Central memory CD8-positive, alpha-beta T cell (primary cell): ENCODE data around the gene ARRB1.
A peak's percentile ranks its signal among the peaks of the same experiment; 100 is the strongest.

Source experiments
- ATAC-seq: fragments of 150-1000 bp; cut with Tn5 transposase; replicated peaks from 2 replicates; pipeline ENCODE4 v1.10.0; 2022; ENCODE audit warnings: mild to moderate bottlenecking, moderate FRiP score, moderate number of reproducible peaks; ENCODE audit not compliant: poor library complexity, severe bottlenecking; ENCODE audit errors: extremely low read depth
- DNase-seq, 2 donors: peaks; one replicate each; pipeline ENCODE4 v3.0.0; 2021; ENCODE audit warnings: low spot score in 2 of 2
- H3K27ac Mint-ChIP-seq: one replicate; pipeline ENCODE4 v1.8.0; 2022; ENCODE audit warnings: low read depth, mild to moderate bottlenecking, moderate library complexity, mixed read lengths
- H3K27me3 Mint-ChIP-seq: one replicate; pipeline ENCODE4 v1.8.0; 2022; ENCODE audit warnings: mixed read lengths
- H3K36me3 Mint-ChIP-seq: one replicate; pipeline ENCODE4 v1.8.0; 2022; ENCODE audit warnings: mild to moderate bottlenecking, moderate library complexity, mixed read lengths; ENCODE audit not compliant: insufficient read depth
- H3K4me1 Mint-ChIP-seq: one replicate; pipeline ENCODE4 v1.8.0; 2022; ENCODE audit warnings: mixed read lengths
- H3K4me3 Mint-ChIP-seq: one replicate; pipeline ENCODE4 v1.8.0; 2022; ENCODE audit warnings: mild to moderate bottlenecking, moderate library complexity, mixed read lengths
- H3K9me3 Mint-ChIP-seq: one replicate; pipeline ENCODE4 v1.8.0; 2022; ENCODE audit warnings: mixed read lengths

ARRB1 gene

DNA sequence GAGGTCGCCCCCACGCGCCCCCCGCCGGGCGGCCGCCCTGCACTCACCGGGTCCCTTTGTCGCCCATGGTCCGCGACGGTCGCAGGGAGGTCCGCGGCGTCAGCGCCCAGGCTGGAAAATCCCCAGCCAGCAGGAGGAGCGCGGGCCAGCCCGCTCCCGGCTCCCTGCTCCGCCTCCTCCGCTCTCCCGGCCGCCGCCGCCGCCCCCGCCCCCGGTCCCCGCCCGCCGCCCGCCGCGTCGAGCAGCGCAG, at the start of gene ARRB1:
ARRB1 (minus strand) TSS at position 121 of the 250 bp plus-strand sequence; CDS start at position 67, 54 bp downstream.
- H3K9me3 Mint-ChIP-seq: no peaks in the 10 kb centered on the region
- H3K27ac Mint-ChIP-seq: peak within 1 kb of the TSS; percentile 85
- peaks cover 14% of the 10 kb centered on the region for H3K36me3 Mint-ChIP-seq
- DNase-seq: no peak
- ATAC-seq: no peak
- H3K4me1 Mint-ChIP-seq: peaks cover 50% of the 10 kb centered on the region
- peak within 1 kb of the TSS; percentile 86 for H3K4me3 Mint-ChIP-seq
- peaks cover 4% of the 10 kb centered on the region for H3K27me3 Mint-ChIP-seq

DNA sequence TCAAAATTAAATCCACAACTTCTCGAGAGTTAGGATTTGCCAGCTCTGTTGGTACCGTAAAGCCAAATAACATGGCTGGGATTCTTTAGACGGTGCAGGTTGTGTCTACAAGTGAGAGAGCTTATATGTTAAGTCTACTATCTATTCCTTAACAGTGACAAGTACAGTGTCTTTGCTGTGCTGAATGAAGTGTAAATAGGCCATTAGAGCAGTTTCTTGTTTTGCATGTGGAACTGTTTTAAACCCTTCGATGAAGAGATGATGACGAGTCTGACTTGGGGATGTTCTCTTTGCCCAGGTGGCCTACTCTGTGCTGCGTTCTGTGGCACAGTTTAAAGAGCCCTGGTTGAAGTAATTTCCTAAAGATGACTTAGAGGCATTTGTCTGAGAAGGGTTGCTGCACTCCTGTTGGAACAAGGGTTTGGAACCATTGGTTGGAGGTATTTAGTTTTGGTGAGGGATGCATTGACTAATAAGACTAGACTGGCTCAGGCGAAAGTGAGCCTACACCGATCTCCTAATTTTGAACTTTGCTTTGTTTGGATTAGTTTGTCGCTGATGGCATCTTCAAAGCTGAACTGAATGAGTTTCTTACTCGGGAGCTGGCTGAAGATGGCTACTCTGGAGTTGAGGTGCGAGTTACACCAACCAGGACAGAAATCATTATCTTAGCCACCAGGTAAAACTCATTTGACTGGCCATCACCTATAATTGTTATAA, 48.8 kb upstream of the ARRB1 start:
- Mint-ChIP-seq H3K4me3 (peak overlapping the region; percentile 97), H3K27ac (peak overlapping the region; percentile 97), H3K4me1 (peaks cover 61% of the 10 kb centered on the region), H3K9me3 (no peaks in the 10 kb centered on the region), H3K27me3 (no peaks in the 10 kb centered on the region), H3K36me3 (peaks cover 55% of the 10 kb centered on the region)
- ATAC-seq: peak; percentile 39
- DNase-seq: no peak

DNA sequence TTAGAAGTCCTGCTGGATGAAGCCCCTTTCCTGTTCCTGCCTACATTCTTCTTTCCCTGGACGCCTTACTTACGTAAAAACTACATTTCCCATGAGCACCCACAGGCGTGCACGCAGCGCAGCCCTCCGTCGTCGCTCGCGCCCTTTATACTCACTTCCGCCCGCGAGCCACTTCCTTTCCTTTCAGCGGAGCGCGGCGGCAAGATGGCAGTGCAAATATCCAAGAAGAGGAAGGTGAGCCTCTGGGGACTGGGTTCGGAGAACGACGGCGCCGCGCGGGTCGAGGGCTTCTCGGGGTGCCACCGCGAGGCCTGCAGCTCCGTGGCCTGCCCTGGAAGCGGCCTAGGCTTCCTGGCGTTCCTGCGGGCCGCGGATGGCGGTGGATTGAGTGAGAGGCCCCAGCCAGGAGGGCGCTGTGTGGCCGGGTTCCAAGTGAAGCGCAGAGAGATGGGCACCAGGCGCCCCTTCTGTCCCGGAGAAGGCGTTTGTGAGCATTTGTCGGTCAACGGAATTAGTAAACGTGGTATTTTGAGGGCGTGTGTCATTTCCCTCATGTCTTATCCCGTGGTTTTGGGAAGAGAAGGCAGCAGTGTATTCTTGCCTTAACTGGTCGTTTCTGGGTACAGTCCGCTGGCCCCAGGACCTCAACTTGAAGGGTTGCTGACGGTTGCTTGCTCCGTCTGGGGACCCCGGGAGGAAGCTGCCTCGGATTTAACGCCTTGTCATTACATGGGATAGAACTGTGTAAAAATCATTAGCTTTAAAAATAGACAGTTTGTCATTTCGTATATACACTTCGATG, 48.1 kb upstream of the ARRB1 start, which contains the start of gene RPS3:
RPS3 (plus strand) TSS at position 175 of the 802 bp plus-strand sequence; CDS start at position 205, 30 bp downstream.
- Mint-ChIP-seq H3K4me1 (peaks cover 54% of the 10 kb centered on the region), H3K4me3 (peak within 1 kb of the TSS; percentile 97), H3K9me3 (no peaks in the 10 kb centered on the region), H3K36me3 (peaks cover 48% of the 10 kb centered on the region), H3K27me3 (no peaks in the 10 kb centered on the region), H3K27ac (peak within 1 kb of the TSS; percentile 97)
- DNase-seq (peak; percentile 81 to 82), ATAC-seq (peak; percentile 85)

DNA sequence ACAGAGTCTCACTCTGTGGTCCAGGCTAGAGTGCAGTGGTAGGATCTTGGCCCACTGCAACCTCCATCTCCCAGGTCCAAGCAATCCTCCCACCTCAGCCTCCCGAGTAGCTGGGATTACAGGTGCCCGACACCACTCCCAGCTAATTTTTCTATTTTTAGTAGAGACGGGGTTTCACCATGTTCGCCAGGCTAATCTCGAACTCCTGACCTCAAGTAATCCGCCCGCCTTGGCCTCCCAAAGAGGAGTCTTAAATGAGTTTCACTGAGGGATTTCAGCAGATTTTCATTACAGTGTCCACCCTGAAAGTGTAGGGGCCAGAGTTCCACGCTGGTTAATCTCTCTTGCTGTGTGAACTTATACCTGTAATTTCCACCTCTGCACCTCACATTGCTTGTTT, 47.4 kb upstream of the ARRB1 start:
- Mint-ChIP-seq H3K4me1 (peaks cover 47% of the 10 kb centered on the region), H3K9me3 (no peaks in the 10 kb centered on the region), H3K4me3 (peak overlapping the region; percentile 97), H3K27me3 (no peaks in the 10 kb centered on the region), H3K36me3 (peaks cover 41% of the 10 kb centered on the region), H3K27ac (peak overlapping the region; percentile 97)
- no peak for DNase-seq
- ATAC-seq: no peak

DNA sequence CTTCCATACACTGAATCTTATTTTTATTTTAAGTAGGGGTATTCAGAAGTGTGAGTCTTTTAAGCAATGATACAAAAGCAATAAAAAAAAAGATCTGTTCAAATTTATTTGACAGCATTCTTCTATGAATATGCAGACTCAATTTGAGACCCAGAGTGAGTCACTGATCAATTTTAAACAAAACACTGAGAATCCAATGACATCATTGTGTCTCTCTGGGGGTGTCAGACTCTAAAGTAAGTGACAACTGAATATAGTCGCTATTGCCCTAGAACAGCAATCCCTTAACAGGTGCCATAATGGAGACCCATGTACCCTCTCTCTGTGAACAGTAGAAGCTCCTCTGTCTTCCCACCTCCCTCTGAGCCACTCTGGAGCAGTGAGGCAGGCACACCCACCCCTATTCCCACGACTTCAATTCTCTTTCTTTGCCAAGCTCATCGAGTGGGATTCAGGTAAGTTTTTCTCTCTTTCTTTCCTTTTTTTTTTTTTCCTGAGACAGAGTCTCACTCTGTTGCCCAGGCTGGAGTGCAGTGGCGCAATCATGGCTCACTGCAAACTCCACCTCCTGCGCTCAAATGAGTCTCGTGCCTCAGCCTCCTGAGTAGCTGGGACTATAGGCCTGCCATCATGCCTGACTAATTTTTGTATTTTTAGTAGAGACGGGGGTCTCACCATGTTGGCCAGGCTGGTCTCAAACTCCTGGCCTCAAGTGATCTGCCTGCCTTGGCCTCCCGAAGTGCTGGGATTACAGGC, 42.8 kb upstream of the ARRB1 start:
- peaks cover 10% of the 10 kb centered on the region for H3K27me3 Mint-ChIP-seq
- peaks cover 3% of the 10 kb centered on the region for H3K4me1 Mint-ChIP-seq
- peaks cover 2% of the 10 kb centered on the region for H3K36me3 Mint-ChIP-seq
- no peaks in the 10 kb centered on the region for H3K9me3 Mint-ChIP-seq
- no peak overlapping the region for H3K27ac Mint-ChIP-seq
- ATAC-seq (no peak), DNase-seq (no peak)
- no peak overlapping the region for H3K4me3 Mint-ChIP-seq

DNA sequence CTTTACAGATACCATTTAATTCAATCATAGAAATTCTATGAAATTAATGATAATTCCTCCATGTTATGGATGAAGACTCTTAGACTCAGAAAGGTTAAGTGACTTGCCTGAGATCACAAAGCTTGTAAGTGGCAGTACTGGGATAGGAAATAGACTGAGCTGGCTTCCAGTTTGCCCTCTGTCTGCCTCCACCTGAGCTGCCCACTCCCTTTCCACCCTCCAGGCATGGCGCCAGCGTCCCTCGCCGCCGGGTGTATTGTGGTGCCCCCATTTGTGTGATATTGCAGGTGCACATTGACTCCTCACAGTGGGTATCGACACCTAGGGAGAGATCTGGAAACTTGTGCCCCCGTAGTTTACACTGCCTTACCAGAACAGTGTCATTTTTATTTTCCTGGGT, 38.5 kb upstream of the ARRB1 start:
- ATAC-seq (no peak), DNase-seq (no peak)
- H3K36me3 Mint-ChIP-seq: no peaks in the 10 kb centered on the region
- no peaks in the 10 kb centered on the region for H3K4me1 Mint-ChIP-seq
- no peak overlapping the region for H3K4me3 Mint-ChIP-seq
- no peak overlapping the region for H3K27ac Mint-ChIP-seq
- H3K9me3 Mint-ChIP-seq: no peaks in the 10 kb centered on the region
- peaks cover 10% of the 10 kb centered on the region for H3K27me3 Mint-ChIP-seq

DNA sequence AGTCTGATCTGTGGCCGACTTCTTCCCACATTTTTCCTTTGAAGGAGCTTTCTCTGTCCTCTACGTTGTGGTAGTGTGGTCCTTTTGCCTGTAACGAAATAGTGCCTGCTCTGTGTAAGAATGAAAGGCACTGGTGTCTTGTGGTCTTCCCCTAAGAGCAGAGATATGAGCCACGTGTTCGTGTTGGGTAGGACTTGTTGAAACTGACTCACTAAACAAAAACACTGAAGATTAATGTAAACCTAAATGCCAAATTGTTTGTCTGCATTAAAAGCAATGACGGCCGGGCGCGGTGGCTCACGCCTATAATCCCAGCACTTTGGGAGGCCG, 37.8 kb upstream of the ARRB1 start:
- ATAC-seq (no peak), DNase-seq (no peak)
- Mint-ChIP-seq H3K4me3 (no peak overlapping the region), H3K27me3 (peaks cover 10% of the 10 kb centered on the region), H3K9me3 (no peaks in the 10 kb centered on the region), H3K36me3 (no peaks in the 10 kb centered on the region), H3K27ac (no peak overlapping the region), H3K4me1 (peaks cover 5% of the 10 kb centered on the region)

DNA sequence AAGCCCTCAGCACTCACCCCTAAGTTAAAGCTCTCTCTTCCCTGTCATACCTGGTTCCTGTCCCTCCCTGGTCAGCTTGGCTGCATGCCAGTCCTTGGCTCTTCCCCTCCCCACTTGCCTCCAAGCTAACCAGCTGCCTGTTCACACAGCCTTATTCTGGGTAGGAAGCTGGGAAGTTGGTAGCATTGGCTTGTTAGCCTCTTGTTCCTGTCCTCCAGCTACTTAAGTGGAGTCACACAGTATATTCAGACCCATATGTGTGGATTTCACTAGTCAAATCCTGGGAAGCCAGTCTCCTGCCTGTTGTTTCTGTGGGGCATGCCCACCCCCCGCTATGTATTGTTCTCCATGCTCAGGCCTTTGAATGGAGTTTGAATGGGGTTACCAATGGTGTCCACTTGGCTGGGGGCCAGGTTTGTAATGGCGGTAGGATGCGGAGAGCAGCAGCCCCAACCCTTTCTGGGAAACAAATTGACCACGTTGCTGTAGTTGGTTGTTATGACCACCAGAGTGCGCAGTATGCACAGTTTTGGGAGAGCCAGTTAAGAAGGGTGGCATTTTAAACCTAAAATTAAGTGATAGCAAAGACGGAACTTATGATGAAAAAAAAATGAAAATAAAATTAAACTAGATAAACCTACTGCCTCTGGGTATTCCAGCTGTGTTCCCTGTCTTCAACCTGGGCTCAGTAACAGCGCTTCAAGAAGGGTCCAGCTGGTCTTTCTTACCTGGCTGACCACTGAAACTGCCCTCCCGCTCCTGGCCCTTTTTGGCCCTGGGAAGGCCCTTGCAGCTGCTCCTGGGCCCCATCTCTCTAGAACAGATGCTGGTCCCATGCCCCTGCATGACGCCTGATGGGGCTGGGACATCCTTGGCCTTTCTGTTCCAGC, 37.2 kb upstream of the ARRB1 start:
- peak; percentile 47 to 62 for DNase-seq
- H3K36me3 Mint-ChIP-seq: no peaks in the 10 kb centered on the region

DNA sequence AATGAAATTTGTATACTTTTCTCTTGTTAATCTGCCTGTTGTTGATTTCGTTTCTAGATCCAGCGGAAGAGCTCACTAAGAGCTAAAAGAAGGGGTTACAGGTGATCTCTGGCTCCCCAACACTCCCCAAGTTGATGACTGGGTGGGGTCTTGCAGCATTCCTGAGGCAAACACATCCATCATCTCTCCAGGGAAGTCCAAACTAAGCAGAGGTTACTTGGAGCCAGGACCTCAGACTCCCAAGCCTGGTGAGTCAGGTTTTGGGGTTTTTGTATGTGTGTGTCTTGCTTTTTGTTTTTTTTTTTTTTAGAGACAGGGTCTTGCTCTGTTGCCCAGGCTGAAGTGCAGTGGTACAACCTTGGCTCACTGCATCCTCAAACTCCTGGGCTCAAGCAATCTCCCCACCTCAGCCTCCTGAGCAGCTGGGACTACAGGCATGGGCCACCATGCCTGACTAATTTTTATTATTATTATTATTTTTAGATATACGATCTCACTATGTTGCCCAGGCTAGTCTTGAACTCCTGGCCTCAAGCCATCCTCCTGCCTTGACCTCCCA, 36.4 kb upstream of the ARRB1 start:
- no peak for ATAC-seq
- Mint-ChIP-seq H3K36me3 (no peaks in the 10 kb centered on the region), H3K9me3 (no peaks in the 10 kb centered on the region), H3K4me3 (no peak overlapping the region), H3K27me3 (peaks cover 10% of the 10 kb centered on the region), H3K27ac (no peak overlapping the region), H3K4me1 (peaks cover 14% of the 10 kb centered on the region)
- no peak for DNase-seq

More for the DNA sequence above, 37.2 kb upstream of the ARRB1 start:
- H3K4me3 Mint-ChIP-seq: no peak overlapping the region
- H3K27me3 Mint-ChIP-seq: peaks cover 10% of the 10 kb centered on the region
- peaks cover 6% of the 10 kb centered on the region for H3K4me1 Mint-ChIP-seq
- no peaks in the 10 kb centered on the region for H3K9me3 Mint-ChIP-seq
- peak; percentile 63 for ATAC-seq
- no peak overlapping the region for H3K27ac Mint-ChIP-seq

DNA sequence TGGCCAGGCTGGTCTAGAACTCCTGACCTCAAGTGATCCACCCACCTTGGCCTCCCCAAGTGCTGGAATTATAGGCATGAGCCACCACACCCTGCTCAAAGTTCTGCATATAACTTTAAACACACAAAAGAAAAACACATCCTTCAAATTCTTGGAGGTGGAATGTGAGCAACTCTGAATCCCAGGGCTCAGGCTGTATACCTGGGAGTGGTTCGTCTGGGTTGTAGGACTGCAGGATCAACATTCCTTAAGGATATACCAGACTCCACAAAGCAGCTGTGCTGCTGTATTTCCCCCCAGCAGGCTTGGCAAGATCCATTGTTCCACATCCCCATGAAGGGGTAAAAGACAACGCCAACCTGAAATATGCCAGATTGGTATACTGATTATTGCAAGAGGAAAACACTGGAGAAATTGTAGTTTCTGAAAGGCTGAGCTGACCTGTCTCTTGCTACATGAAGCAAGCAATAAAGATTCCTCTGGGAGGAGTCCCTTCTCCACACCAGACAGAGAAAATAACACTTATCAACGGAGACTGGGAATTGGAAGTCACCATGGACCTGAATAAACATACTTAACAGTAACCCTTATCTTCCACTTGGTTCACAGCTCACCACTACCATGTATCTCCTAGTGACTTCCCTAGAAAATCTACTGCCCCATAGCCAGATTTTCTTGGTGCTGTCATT, 35.6 kb upstream of the ARRB1 start:
- DNase-seq (no peak), ATAC-seq (no peak)
- peaks cover 14% of the 10 kb centered on the region for H3K4me1 Mint-ChIP-seq
- no peak overlapping the region for H3K4me3 Mint-ChIP-seq
- no peaks in the 10 kb centered on the region for H3K9me3 Mint-ChIP-seq
- no peaks in the 10 kb centered on the region for H3K36me3 Mint-ChIP-seq
- H3K27ac Mint-ChIP-seq: no peak overlapping the region
- peaks cover 10% of the 10 kb centered on the region for H3K27me3 Mint-ChIP-seq

DNA sequence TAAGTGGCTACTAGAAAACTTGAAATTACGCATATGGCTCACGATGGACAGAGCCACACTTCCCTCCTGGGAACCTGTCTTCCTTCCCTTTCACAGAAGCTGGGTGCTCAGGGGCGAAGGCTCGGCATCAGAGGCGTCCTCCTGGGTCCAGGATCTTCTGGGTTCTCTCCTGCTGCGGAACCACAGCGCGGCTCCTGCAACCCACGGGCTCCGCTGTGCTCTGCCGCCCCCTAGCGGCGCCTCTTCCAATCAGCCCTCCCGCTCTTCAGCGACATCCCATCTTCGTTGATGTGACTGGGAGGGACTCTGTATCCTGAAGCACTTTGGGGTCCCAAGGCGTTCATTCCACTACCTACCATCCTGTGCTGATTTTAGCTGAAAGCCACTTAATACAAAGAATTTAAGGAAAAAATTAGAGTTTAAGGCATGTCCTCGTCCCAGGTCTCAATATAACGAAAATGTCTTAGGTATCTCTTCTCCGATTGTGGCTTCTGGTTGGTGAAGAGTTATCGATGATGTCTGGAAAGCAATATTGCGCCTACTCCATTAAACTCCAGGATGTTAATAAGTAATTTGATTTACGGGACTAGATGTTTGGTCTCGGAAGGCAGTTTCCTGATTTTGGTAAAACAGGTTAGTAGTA, 33.1 kb upstream of the ARRB1 start:
- peak; percentile 82 for ATAC-seq
- H3K4me3 Mint-ChIP-seq: peak overlapping the region; percentile 63

More for the DNA sequence above, 33.1 kb upstream of the ARRB1 start:
- peak; percentile 53 to 62 for DNase-seq
- Mint-ChIP-seq H3K4me1 (peaks cover 14% of the 10 kb centered on the region), H3K27me3 (no peaks in the 10 kb centered on the region), H3K9me3 (no peaks in the 10 kb centered on the region), H3K36me3 (no peaks in the 10 kb centered on the region), H3K27ac (peak overlapping the region; percentile 29)
